ENCODE results near the gene MPHOSPH10. TPM values are rescaled to one million over a fixed set of nuclear protein-coding genes. Genes with fewer than 3 reads are reported as not detected.

MPHOSPH10 gene
- total RNA-seq, 6 donors from 2014 or later, result 11.7 to 35.6 (median 25.8) TPM

DNA sequence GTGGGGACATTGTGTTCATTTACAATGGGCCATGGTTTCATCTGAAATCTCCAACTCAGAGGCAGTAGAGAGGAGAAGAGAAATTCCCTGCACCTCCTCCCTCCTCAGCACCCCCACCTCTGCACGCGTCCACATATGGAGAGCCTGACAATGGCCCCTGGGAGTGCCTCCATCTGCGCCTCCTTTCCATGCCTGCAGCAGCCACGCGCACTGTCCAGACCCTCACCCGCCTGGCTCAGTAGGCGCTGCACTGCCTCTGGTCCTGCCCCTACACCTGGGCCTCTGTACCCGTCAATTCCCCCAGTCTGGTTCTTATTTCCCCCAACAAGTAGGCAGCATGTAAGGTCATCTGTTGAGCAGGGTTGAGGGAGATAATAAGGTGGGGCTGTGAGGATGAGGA, 23.8 kb downstream of the MPHOSPH10 start:
- H3K4me3 ChIP-seq, result no peak overlapping the region

DNA sequence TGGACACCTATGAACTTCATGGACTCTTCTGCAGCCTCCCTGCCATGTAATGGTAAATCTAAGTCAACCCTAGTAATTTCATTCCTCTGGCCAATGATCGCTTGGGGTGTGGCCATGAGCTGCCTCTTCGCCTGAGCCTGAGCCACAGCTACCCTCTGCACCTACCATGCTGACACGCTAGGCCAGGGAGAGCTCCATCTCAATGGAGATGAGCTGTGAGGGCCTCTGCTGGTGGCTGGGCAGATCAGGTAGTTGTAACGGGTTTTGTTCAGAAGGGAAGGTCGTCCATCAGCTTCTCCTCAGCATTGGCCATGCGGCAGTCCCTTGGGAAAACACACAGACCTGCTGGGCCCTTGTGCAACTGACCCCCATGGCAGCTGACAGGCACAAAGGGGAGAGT, 24.4 kb downstream of the MPHOSPH10 start:
- H3K27ac ChIP-seq, result no peak overlapping the region
- TF ChIP-seq POLR2A (IDR thresholded peaks at IDR 0.05), result no peak
- H3K27me3 ChIP-seq, result no peaks in the 10 kb centered on the region
- H3K4me3 ChIP-seq, result no peak overlapping the region
- WGBS, 2 donors, result 69 to 70% methylated on average over 3 to 6 of the region's 6 CpGs
- no peaks in the 10 kb centered on the region for H3K9me3 ChIP-seq
- H3K4me1 ChIP-seq, result peaks cover 6 to 7% (median 7%) of the 10 kb centered on the region in 4 donors
- DNase-seq, result no peak
- peaks cover under 1 to 10% (median 7%) of the 10 kb centered on the region in 4 donors for H3K36me3 ChIP-seq
- no peak for ATAC-seq (ENCODE audit: low FRiP score in 2 of 2)

More for the DNA sequence above, 23.8 kb downstream of the MPHOSPH10 start:
- ATAC-seq (ENCODE audit: low FRiP score in 2 of 2), result peak in 1 of 2 donors; percentile 8
- Histone ChIP-seq H3K4me1 (peaks cover 6 to 7% (median 7%) of the 10 kb centered on the region in 4 donors), H3K36me3 (peaks cover 6 to 15% (median 11%) of the 10 kb centered on the region in 4 donors), H3K27ac (no peak overlapping the region), H3K27me3 (no peaks in the 10 kb centered on the region), H3K9me3 (no peaks in the 10 kb centered on the region)
- TF ChIP-seq POLR2AphosphoS5 (IDR thresholded peaks at IDR 0.05), result no peak
- TF ChIP-seq, protein P1, sequence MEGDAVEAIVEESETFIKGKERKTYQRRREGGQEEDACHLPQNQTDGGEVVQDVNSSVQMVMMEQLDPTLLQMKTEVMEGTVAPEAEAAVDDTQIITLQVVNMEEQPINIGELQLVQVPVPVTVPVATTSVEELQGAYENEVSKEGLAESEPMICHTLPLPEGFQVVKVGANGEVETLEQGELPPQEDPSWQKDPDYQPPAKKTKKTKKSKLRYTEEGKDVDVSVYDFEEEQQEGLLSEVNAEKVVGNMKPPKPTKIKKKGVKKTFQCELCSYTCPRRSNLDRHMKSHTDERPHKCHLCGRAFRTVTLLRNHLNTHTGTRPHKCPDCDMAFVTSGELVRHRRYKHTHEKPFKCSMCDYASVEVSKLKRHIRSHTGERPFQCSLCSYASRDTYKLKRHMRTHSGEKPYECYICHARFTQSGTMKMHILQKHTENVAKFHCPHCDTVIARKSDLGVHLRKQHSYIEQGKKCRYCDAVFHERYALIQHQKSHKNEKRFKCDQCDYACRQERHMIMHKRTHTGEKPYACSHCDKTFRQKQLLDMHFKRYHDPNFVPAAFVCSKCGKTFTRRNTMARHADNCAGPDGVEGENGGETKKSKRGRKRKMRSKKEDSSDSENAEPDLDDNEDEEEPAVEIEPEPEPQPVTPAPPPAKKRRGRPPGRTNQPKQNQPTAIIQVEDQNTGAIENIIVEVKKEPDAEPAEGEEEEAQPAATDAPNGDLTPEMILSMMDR (IDR thresholded peaks at IDR 0.05), result no peak
- no peak for DNase-seq
- 76 to 88% methylated on average over 8 of the region's 8 CpGs for WGBS, 2 donors

DNA sequence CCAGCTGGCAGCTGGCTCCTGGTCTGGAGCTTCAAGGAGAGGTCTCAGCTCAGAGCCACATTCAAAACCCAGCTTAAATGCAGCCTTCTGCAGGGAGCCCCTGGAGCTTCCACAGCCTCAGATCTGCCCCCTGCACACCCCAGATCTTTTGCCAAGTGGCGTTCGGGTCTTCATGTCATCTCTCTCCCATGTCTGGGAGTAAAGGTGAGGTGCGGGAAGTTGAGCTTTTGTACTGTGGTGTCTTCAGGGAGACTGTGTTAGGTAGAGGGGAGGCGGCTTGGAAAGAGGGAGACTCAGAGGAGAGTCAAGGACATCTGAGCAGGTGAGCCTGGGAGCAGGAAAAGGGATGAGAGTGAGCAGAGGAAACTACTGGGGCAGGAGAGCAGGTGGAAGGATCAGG, 25.4 kb downstream of the MPHOSPH10 start:
- H3K36me3 ChIP-seq, result no peaks in the 10 kb centered on the region
- ATAC-seq (ENCODE audit: low FRiP score in 2 of 2) (no peak), DNase-seq (no peak)
- whole genome bisulfite sequencing, 2 donors, result 81 to 92% methylated on average over 4 of the region's 4 CpGs
- H3K4me1 ChIP-seq, result peaks cover 6 to 7% (median 7%) of the 10 kb centered on the region in 4 donors
- no peak overlapping the region for H3K4me3 ChIP-seq
- no peaks in the 10 kb centered on the region for H3K9me3 ChIP-seq
- H3K27me3 ChIP-seq, result no peaks in the 10 kb centered on the region
- no peak for TF ChIP-seq POLR2AphosphoS5 (IDR thresholded peaks at IDR 0.05)
- no peak for TF ChIP-seq EP300 (IDR thresholded peaks at IDR 0.05)
- TF ChIP-seq, protein P1 (IDR thresholded peaks at IDR 0.05), result no peak
- TF ChIP-seq POLR2A (IDR thresholded peaks at IDR 0.05), result no peak
- H3K27ac ChIP-seq, result no peak overlapping the region

DNA sequence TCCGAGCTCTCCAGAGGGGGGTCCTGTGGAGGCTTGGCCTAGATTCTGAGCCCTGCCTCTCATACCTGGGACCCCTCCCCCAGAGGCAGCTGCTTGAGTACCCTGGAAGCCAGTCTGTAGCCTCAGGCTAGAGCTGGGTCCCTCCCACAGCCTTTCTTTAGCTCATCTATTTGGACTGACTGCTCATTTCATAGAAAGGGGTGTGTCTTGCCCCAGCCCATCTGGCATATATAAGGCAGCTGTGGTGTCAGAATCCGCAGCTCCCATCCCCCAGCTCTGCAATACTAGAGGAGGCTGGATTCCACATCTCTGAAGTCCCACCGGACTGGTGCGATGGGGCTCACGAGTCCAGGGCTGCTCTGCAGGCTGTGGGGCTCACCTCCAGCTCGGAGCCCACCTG, 26.1 kb downstream of the MPHOSPH10 start:
- no peak overlapping the region for H3K4me3 ChIP-seq
- no peak overlapping the region for H3K27ac ChIP-seq
- H3K36me3 ChIP-seq, result no peaks in the 10 kb centered on the region
- no peaks in the 10 kb centered on the region for H3K27me3 ChIP-seq
- no peak for DNase-seq
- H3K9me3 ChIP-seq, result no peaks in the 10 kb centered on the region
- TF ChIP-seq POLR2AphosphoS5 (IDR thresholded peaks at IDR 0.05), result no peak
- H3K4me1 ChIP-seq, result peaks cover 6 to 7% (median 7%) of the 10 kb centered on the region in 4 donors
- peak in 1 of 2 donors; percentile 16 for ATAC-seq (ENCODE audit: low FRiP score in 2 of 2)
- 41 to 61% methylated on average over 6 of the region's 6 CpGs for WGBS, 2 donors

DNA sequence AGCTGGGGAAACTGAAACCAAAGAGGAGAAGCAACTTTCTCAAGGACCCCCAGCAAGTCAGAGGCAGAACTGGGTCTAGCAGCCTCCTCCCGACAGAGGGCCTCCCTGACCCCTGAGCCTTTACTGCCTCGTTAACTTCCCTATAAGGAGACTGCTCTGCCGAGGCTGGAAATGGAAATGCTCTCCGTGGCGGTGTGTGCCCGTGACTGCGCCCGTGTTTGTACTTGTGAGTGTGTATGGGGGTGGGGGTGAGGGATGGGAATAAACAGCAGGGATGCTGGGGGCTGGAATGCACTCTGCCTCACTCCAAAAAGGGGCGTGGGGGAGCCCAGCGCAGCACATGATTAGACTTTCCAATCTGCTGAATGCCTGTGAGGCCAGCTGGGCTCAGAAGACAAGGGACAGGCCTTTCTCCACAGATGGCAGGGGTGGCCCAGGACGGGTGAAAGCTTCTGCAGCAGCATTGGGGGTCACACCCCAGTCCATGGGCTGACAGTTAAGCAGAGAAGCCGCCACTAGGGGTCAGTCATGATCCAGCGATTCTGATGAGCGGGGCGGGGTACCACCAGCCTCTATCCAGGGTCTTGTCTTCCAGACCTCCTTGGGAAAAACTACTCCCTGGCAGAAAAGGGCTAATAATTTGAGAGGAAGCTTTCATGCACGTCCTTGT, 26.8 kb downstream of the MPHOSPH10 start:
- Histone ChIP-seq H3K4me3 (peak overlapping the region in 2 of 4 donors; percentile 17 to 21), H3K9me3 (no peaks in the 10 kb centered on the region), H3K4me1 (peaks cover 6 to 7% (median 7%) of the 10 kb centered on the region in 4 donors), H3K36me3 (no peaks in the 10 kb centered on the region), H3K27me3 (no peaks in the 10 kb centered on the region), H3K27ac (no peak overlapping the region)
- peak in 1 of 2 donors; percentile 37 for DNase-seq
- ATAC-seq (ENCODE audit: low FRiP score in 2 of 2), result peak; percentile 73 to 83
- TF ChIP-seq EP300 (IDR thresholded peaks at IDR 0.05), result no peak
- TF ChIP-seq, protein P1 (IDR thresholded peaks at IDR 0.05), result peak; percentile 33 to 64 (median 56)
- no peak for TF ChIP-seq POLR2AphosphoS5 (IDR thresholded peaks at IDR 0.05)
- 11% methylated on average over 15 to 16 of the region's 16 CpGs for WGBS, 2 donors

DNA sequence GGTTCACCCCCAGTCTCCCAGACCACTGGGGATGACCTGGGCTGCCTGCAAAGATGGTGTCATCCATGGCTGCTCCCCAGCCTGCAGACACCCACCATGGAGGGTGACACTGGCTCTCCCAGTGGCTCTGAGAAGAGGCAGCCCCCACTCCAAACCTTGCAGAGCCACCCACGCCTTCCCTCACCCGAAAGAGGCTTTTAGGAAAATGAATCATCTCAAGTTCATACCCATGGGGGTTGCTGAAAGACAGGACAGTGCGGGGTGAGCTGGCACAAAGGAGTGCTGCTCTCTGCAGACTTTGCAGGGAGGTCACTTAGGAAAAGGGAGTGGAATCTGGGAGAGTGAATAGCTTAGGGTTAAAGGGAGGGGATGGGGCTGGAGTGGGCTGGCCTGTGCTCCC, 36.4 kb downstream of the MPHOSPH10 start:
- TF ChIP-seq EP300 (IDR thresholded peaks at IDR 0.05) (no peak), POLR2AphosphoS5 (IDR thresholded peaks at IDR 0.05) (no peak), POLR2A (IDR thresholded peaks at IDR 0.05) (no peak)
- TF ChIP-seq, protein P1 (IDR thresholded peaks at IDR 0.05), result no peak
- H3K4me3 ChIP-seq, result no peak overlapping the region
- WGBS, 2 donors, result 79 to 95% methylated on average over 3 of the region's 3 CpGs
- ATAC-seq (ENCODE audit: low FRiP score in 2 of 2) (no peak), DNase-seq (no peak)
- no peak overlapping the region for H3K27ac ChIP-seq
- no peaks in the 10 kb centered on the region for H3K9me3 ChIP-seq
- H3K36me3 ChIP-seq, result no peaks in the 10 kb centered on the region
- no peaks in the 10 kb centered on the region for H3K4me1 ChIP-seq
- no peaks in the 10 kb centered on the region for H3K27me3 ChIP-seq
